ENCODE data around the gene PSMB8.

GRCh38 chr6:32809171-32809570 is 34.7 kb downstream of the PSMB8 start:
- TF ChIP-seq, protein P1, sequence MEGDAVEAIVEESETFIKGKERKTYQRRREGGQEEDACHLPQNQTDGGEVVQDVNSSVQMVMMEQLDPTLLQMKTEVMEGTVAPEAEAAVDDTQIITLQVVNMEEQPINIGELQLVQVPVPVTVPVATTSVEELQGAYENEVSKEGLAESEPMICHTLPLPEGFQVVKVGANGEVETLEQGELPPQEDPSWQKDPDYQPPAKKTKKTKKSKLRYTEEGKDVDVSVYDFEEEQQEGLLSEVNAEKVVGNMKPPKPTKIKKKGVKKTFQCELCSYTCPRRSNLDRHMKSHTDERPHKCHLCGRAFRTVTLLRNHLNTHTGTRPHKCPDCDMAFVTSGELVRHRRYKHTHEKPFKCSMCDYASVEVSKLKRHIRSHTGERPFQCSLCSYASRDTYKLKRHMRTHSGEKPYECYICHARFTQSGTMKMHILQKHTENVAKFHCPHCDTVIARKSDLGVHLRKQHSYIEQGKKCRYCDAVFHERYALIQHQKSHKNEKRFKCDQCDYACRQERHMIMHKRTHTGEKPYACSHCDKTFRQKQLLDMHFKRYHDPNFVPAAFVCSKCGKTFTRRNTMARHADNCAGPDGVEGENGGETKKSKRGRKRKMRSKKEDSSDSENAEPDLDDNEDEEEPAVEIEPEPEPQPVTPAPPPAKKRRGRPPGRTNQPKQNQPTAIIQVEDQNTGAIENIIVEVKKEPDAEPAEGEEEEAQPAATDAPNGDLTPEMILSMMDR (IDR thresholded peaks at IDR 0.05; ENCODE audit: insufficient read depth, low read depth, low read length) = no peak
- TF ChIP-seq EZH2 (IDR thresholded peaks at IDR 0.05; ENCODE audit: insufficient read depth, low read length) = no peak
